C4-2B (cell line): Measurements from ENCODE around the gene DIPK1A.
A peak's percentile ranks its signal among the peaks of the same experiment; 100 is the strongest.

Experiments
- H3K27ac ChIP-seq: fragments of 450-650 bp; 2 replicates; pipeline ENCODE4 v1.5.1; 2017
- ZFX ChIP-seq: fragments of 450-650 bp; IDR thresholded peaks from 2 replicates; pipeline ENCODE4 v1.6.1; 2017
- TF ChIP-seq, protein P1 (sequence below): fragments of 450-650 bp; conservative IDR thresholded peaks from 2 replicates; pipeline ENCODE4 v1.5.1; 2017; ENCODE audit warnings: mild to moderate bottlenecking

DIPK1A gene

DNA sequence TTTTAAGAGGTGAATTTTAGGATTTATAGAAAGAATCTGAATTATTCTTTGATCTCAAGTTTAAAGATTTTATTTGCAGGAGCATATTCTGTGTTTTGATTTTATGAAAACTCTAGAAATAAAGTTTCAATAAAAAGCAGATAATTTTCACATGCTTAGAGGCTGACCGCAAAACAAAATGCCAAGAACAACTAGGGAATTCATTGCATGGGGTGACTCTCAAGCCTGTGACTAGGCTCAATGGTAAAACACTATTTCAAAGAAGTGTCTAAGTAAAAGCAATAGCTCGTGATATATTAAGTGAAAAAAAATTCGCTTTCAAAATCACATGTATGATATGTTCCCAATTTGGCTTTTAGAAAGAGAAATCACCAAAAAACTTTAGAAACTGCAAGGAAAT, 79.9 kb downstream of the DIPK1A start:
- no peak for TF ChIP-seq ZFX
- TF ChIP-seq, protein P1, sequence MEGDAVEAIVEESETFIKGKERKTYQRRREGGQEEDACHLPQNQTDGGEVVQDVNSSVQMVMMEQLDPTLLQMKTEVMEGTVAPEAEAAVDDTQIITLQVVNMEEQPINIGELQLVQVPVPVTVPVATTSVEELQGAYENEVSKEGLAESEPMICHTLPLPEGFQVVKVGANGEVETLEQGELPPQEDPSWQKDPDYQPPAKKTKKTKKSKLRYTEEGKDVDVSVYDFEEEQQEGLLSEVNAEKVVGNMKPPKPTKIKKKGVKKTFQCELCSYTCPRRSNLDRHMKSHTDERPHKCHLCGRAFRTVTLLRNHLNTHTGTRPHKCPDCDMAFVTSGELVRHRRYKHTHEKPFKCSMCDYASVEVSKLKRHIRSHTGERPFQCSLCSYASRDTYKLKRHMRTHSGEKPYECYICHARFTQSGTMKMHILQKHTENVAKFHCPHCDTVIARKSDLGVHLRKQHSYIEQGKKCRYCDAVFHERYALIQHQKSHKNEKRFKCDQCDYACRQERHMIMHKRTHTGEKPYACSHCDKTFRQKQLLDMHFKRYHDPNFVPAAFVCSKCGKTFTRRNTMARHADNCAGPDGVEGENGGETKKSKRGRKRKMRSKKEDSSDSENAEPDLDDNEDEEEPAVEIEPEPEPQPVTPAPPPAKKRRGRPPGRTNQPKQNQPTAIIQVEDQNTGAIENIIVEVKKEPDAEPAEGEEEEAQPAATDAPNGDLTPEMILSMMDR, result no peak
- H3K27ac ChIP-seq, result no peak overlapping the region

DNA sequence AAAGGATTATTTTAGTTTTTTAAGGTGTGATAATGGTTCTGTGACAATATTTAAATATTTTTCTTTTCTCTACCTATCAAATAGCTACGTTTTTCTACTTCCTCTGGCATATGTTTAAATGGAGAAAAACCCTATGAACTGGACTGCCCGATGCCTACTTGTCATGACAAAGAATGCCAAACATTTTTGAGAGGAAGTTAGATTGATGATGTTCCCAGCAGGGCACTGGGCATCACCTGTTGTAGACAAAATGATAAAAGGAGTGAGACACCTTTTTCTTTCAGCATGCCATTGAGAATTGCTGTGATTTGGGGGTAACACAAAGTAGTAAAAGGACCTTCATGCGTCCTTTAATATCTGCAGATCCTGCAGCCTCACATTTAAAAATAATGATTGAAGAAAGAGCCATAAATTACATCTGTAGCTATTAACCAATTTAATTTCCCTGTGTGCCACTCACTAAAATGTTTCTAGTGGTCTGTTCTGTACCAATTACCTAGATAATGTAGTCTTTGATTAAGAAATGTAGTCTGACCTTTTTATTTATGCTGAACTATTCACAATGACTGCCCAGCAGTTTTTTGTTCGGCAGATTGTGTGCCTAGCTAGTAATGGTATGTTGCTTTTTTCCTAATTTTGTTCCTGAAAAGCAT, 81.8 kb downstream of the DIPK1A start:
- H3K27ac ChIP-seq, result no peak overlapping the region
- no peak for TF ChIP-seq ZFX
- TF ChIP-seq, protein P1, result no peak

DNA sequence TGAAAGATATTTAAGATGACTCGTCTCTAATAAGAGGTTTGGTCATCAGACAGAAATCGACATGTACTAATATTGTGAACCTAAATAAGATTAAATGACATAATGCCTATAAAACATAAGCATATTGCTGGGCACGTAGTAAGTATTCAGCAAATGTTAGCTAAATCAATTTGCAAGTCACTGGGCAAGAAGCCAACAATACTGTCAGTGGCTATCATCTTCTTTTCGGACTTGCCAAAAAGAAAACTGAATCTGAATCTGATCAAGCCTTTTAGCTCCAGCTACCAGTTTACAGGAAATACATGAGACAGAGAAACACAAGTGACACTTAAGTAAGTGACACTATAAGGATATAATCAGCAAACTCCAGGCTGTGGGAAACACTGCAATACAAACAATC, 83.5 kb downstream of the DIPK1A start:
- no peak overlapping the region for H3K27ac ChIP-seq
- TF ChIP-seq, protein P1, result no peak
- TF ChIP-seq ZFX, result no peak

DNA sequence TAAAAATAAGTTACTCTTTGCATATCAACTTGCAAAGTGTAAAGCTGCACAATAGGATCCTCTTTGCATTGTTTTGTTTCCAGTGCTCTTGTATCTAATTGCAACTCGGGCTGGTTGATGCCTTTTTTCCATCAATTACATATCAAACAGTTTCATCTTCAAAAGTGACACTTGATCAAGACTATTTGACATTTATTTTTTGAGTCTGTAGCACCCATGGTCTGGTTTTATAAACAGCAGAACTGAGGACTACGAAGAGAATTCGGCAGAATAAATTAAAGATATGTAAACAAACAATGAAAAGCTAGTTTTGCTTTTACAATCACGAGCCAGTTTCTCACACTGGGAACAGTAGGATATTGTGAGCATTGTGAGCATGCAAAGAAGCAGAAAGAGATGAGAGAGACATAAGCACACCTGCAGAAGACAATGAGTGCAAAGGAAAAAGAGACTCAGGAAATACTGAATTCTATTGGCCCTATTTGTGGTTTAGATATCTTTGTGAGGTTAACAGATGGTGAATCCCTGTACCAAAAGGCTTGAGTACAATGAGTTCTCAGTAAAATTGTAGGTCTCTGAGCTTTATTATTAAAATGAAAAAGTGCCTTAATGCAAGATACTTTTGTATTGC, 84.1 kb downstream of the DIPK1A start:
- TF ChIP-seq ZFX, result no peak
- TF ChIP-seq, protein P1, result no peak
- H3K27ac ChIP-seq, result no peak overlapping the region

DNA sequence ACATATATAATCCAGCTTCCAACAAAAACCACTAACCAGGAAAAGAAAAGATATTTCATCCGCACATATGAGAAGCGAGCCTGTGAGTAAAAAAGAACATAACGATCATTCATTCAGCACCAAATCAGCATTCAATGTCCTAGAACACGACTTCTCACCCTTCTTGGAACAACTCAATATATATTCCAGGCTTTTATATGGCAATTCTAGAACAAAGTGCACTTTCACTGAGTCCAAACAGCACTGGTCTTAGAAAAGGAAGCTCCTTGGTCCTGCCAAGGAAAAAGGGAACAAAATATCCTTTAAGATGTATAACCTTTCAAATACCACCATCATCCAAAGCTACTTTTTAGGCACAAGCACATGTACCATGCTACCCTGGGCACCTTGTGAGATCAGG, 84.9 kb downstream of the DIPK1A start:
- no peak overlapping the region for H3K27ac ChIP-seq
- TF ChIP-seq, protein P1, result no peak
- no peak for TF ChIP-seq ZFX

DNA sequence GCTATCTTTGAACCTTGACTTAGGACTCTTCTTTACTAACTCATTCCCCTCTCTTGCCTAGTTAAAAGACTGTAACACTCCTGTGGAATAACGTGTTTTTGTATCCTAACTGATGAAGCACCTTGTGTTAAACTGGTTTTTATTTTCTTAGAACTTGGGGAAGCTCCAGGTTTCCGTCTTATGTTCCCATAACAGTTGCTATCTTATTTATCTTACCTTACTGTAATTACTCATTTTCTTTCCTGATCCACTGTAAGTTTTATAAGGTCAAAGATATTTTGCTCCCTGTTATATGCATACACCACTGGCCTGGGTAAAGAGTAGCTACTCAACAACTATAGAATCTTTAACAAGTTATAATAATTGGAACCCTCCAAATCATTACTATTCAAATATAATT, 86.3 kb downstream of the DIPK1A start:
- no peak for TF ChIP-seq ZFX
- TF ChIP-seq, protein P1, result no peak
- H3K27ac ChIP-seq, result peak overlapping the region; percentile 73

DNA sequence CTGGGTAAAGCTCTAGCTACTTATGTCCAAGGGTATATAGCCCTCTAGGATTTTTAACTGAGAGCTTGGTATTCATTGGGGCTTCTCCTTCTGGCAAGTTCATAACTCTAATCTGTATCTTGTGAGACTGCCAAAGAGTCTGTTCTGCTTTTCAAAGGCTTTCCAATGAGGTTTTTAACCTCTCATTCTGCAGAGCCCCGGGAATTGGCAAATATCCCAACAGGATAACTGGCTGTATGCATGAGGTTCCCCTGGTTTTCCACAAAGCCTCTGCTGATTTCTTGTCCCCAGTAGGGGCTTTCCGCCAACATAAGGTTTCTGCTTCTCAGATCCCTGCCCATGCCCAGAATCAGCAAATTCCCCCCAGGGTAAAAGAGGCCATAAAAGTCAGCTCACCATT, 88.5 kb downstream of the DIPK1A start:
- TF ChIP-seq, protein P1, result no peak
- no peak for TF ChIP-seq ZFX
- H3K27ac ChIP-seq, result no peak overlapping the region
